Sigmoid colon (tissue), 4 donors: Measurements from ENCODE around the gene SOCS1.

ENCODE experiments used
- POLR2A ChIP-seq, 2 donors: fragments of 450-650 bp; IDR thresholded peaks; one replicate each; pipeline ENCODE4 v1.6.1; 2016; ENCODE audit warnings: antibody characterized with exemption in 2 of 2, mild to moderate bottlenecking in 2 of 2, moderate library complexity in 2 of 2
- POLR2AphosphoS5 ChIP-seq, 4 donors: sonication (generic); formaldehyde crosslinking; IDR thresholded peaks; one replicate each; pipeline ENCODE4 v1.6.1; 2017; ENCODE audit warnings: antibody characterized with exemption in 4 of 4
- TF ChIP-seq, protein P1 (sequence below), 4 experiments: fragments of 450-650 bp in 3 of 4; fragments of 200-600 bp in 1 of 4; IDR thresholded peaks; one replicate each; pipeline ENCODE4 v1.5.1; 2016 to 2019; ENCODE audit warnings: antibody characterized with exemption in 4 of 4, mild to moderate bottlenecking in 3 of 4, moderate library complexity in 2 of 4

DNA sequence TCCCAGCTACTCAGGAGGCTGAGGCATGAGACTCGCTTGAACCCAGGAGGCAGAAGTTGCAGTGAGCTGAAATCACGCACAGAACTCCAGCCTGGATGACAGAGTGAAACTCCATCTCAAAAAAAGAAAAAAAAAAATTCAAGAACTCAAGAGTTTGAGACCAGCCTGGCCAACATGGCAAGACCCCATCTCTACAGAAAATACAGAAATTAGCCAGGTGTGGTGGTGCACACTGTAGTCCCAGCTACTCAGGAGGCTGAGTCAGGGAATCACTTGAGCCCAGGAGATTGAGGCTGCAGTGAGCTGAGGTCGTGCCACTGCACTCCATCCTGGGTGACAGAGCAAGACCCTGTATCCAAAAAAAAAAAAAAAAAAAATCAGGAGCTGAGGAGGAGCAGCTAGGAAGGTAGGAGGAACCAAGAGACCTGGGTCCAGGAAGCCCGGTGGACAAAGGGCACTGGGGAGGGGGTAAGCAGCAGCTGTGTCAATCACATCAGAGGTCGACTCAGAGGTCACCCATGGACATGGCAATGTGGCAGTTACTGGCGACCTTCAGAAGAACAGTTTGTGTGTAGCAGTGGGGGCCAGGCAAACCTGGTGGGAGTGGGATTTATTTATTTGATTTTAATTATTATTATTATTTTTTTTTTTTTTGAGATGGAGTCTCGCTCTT, 36.2 kb upstream of the SOCS1 start:
- no peak for TF ChIP-seq POLR2A (IDR thresholded peaks at IDR 0.05)
- TF ChIP-seq, protein P1, sequence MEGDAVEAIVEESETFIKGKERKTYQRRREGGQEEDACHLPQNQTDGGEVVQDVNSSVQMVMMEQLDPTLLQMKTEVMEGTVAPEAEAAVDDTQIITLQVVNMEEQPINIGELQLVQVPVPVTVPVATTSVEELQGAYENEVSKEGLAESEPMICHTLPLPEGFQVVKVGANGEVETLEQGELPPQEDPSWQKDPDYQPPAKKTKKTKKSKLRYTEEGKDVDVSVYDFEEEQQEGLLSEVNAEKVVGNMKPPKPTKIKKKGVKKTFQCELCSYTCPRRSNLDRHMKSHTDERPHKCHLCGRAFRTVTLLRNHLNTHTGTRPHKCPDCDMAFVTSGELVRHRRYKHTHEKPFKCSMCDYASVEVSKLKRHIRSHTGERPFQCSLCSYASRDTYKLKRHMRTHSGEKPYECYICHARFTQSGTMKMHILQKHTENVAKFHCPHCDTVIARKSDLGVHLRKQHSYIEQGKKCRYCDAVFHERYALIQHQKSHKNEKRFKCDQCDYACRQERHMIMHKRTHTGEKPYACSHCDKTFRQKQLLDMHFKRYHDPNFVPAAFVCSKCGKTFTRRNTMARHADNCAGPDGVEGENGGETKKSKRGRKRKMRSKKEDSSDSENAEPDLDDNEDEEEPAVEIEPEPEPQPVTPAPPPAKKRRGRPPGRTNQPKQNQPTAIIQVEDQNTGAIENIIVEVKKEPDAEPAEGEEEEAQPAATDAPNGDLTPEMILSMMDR (IDR thresholded peaks at IDR 0.05): no peak
- TF ChIP-seq POLR2AphosphoS5 (IDR thresholded peaks at IDR 0.05): no peak
